IPS-NIHi11 (cell line): ENCODE results near the gene MBD3L1.

Experiments used
- DNase-seq: peaks from one replicate; pipeline ENCODE4 v3.0.0; 2012; ENCODE audit warnings: mixed read lengths, low spot score

The MBD3L1 gene

DNA sequence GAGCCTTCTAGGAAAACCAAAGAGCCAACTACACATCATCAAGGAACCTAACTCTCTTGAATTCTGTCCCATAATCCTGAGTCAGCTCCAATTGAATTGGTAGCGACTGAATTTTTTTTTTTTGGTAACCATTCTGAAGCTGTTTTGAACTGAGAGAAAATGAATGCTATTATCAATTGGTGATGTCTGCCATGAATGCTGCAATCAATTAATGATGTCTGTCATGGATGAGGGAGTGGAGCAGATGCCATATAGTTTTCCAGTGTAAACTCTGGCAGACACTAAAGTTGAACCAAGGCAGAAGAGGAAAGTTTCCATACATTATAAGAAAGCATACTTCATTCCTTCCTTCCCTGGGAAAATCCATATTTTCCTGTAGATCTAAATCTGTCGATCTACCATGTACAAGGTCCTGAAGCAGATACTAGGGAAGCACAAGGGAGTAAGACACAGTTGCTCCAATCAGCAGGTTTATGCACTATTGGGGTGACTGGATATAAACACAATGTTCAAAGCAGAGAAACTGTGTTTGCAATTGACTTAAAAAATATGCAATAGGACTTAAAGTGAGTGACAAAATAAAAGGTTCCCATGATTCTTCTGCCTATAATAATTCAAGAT, 48.8 kb downstream of the MBD3L1 start:
- no peak for DNase-seq

DNA sequence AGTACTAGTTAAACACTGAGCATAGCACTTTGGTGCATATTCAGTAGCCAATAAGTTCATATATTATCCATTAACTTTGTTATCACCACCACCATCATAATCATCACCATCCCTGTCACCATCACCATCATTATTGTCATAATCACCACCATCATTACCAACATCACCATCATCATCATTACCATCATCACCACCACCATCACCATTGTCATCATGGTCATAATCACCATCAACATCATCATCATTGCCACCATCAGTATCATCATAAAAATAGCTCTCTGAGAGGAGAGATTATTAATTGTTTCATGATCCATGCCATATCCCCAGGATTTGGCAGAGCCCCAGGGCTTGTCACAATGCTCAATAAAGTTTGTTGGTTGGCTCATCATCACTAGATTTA, 49.3 kb downstream of the MBD3L1 start:
- no peak for DNase-seq

DNA sequence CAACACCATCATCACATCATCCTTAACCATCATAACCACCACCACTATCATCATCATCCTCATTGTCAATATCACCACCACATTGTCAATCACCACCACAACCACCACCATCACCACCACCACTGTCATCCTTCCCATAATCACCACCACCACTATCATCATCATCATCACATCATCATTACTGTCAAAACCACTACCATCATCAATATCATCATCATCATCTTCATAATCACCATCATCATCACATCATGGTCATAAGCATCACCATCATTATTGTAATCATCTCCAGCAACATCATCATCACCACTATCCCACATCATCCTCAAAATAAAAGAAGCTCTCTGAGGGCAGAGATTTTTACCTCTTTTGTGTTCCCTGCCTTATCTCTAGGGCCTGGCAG, 52.2 kb downstream of the MBD3L1 start:
- DNase-seq, result no peak

DNA sequence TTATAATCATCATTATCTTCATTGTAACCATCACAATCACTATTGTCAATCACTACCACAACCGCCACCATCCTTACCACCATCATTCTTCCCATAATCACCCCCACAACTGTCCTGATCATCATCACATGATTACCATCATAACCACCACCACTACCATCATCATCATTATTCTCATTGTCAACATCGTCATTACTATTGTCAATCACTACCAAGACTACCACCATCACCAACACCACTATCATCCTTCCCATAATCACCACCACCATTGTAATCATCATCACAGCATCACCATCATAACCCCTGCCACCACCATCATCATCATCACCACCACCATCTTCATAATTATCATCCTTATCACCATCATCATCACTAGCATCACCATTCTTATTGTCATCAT, 55.2 kb downstream of the MBD3L1 start:
- no peak for DNase-seq

DNA sequence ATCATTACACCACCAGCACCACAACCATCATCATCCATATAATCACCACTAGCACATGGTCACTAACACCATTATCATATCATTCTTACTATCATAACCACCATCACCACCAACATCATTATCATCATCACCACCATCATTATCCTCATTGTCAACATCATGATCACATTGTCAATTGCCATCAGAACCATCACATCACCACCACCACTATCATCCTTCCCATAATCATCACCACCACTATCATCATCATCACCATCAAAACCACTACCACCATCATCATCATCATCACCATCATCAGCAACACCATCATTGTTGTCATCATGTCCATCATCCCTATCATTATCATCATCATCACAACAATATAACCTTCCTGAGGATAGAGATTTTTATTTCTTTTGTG, 58.1 kb downstream of the MBD3L1 start:
- no peak for DNase-seq
